Calu3 (cell line): ENCODE results near the gene RNASE4. TPM values are rescaled to one million over a fixed set of nuclear protein-coding genes. Genes with fewer than 3 reads are reported as not detected.

Experiments used
- BruUV-seq: library from RNA; stranded (reverse); fragments of 400-500 nt; replicated peaks from 2 replicates; lab custom pipeline; 2021; lab: Mats Ljungman, UMichigan
- CTCF ChIA-PET: fragments of 300-600 bp; sonication (Branson Sonifier 250); formaldehyde crosslinking; loops from one replicate; lab custom pipeline; 2022; ENCODE audit warnings: antibody characterized with exemption; lab: Charles Lee
- DNase-seq: peaks from one replicate; pipeline ENCODE4 v3.0.0; 2022
- H3K27ac Mint-ChIP-seq: one replicate; pipeline ENCODE4 v1.8.0; 2022; ENCODE audit warnings: mixed read lengths; ENCODE audit not compliant: unreplicated experiment
- H3K27me3 Mint-ChIP-seq: one replicate; pipeline ENCODE4 v1.8.0; 2022; ENCODE audit warnings: mixed read lengths; ENCODE audit not compliant: unreplicated experiment
- H3K36me3 Mint-ChIP-seq: one replicate; pipeline ENCODE4 v1.8.0; 2022; ENCODE audit warnings: mild to moderate bottlenecking, moderate library complexity, mixed read lengths; ENCODE audit not compliant: insufficient read depth, unreplicated experiment
- H3K4me1 Mint-ChIP-seq: one replicate; pipeline ENCODE4 v1.8.0; 2022; ENCODE audit warnings: mild to moderate bottlenecking, low read depth, mixed read lengths; ENCODE audit not compliant: unreplicated experiment
- H3K4me3 Mint-ChIP-seq: one replicate; pipeline ENCODE4 v1.8.0; 2022; ENCODE audit warnings: mild to moderate bottlenecking, low read depth, moderate library complexity, mixed read lengths; ENCODE audit not compliant: unreplicated experiment
- H3K9me3 Mint-ChIP-seq: one replicate; pipeline ENCODE4 v1.8.0; 2022; ENCODE audit warnings: low read depth, mixed read lengths; ENCODE audit not compliant: unreplicated experiment
- CTCF ChIP-seq: fragments of 200-600 bp; IDR thresholded peaks from one replicate; pipeline ENCODE4 v1.8.0; 2022; ENCODE audit warnings: antibody characterized with exemption; ENCODE audit not compliant: unreplicated experiment
- intact Hi-C: fragments of 100-400 bp; cut with micrococcal nuclease; formaldehyde crosslinking; loops from one replicate; pipeline ENCODE4 v1.10.0; 2022; ENCODE audit not compliant: unreplicated experiment
- total RNA-seq: library from RNA; stranded (reverse); gene quantifications from 2 replicates; pipeline ENCODE4 v1.2.3, GENCODE V29; 2022

The RNASE4 gene
- total RNA-seq, 1 experiment from 2014 or later, result 5.3 TPM

- CTCF ChIA-PET, result interaction anchor here (1.1 kb wide), 1 partner anchor 346 kb away, joined by 3 read pairs; no protein-coding TSS in a partner anchor
- no peak for DNase-seq
- no peak for TF ChIP-seq CTCF
- Mint-ChIP-seq H3K36me3 (peaks cover 5% of the 10 kb centered on the region), H3K27me3 (no peaks in the 10 kb centered on the region), H3K9me3 (no peaks in the 10 kb centered on the region), H3K27ac (peak within 1 kb of the TSS; percentile 33), H3K4me3 (peak within 1 kb of the TSS; percentile 40), H3K4me1 (peaks cover 27% of the 10 kb centered on the region)
- intact Hi-C loops, result no loop called here
- no TSS peak for BruUV-seq
Measured at GRCh38 chr14:20688167-20688839, 3.9 kb downstream of the RNASE4 start, which contains the start of gene ANG. Gene ANG, plus strand, starts transcription at chr14:20688764. Its CDS starts 4,801 bp downstream, at chr14:20693565.

- intact Hi-C loops, result loop anchor here (1.0 to 2.0 kb wide), 3 partner anchors 28 to 160 kb away; no protein-coding TSS in a partner anchor
- Mint-ChIP-seq H3K4me3 (no peak overlapping the region), H3K36me3 (peaks cover 2% of the 10 kb centered on the region), H3K27ac (no peak overlapping the region), H3K27me3 (no peaks in the 10 kb centered on the region), H3K9me3 (no peaks in the 10 kb centered on the region), H3K4me1 (peaks cover 18% of the 10 kb centered on the region)
- peak; percentile 48 for TF ChIP-seq CTCF
- BruUV-seq, result no TSS peak
- CTCF ChIA-PET, result interaction anchor here (0.6 to 1.8 kb wide), 11 partner anchors 9 to 166 kb away, joined by 3 to 17 read pairs (median 5); no protein-coding TSS in a partner anchor
- peak; percentile 54 for DNase-seq
Measured at GRCh38 chr14:20690848-20691640, 6.7 kb downstream of the RNASE4 start.

GRCh38 chr14:20692116-20692751 lies 7.9 kb downstream of the RNASE4 start:
- no peak overlapping the region for H3K4me3 Mint-ChIP-seq
- H3K27me3 Mint-ChIP-seq, result no peaks in the 10 kb centered on the region
- intact Hi-C loops, result no loop called here
- CTCF ChIA-PET, result no interaction called here
- no TSS peak for BruUV-seq
- DNase-seq, result no peak
- H3K27ac Mint-ChIP-seq, result no peak overlapping the region
- no peaks in the 10 kb centered on the region for H3K9me3 Mint-ChIP-seq
- no peak for TF ChIP-seq CTCF
- H3K4me1 Mint-ChIP-seq, result peaks cover 12% of the 10 kb centered on the region
- H3K36me3 Mint-ChIP-seq, result no peaks in the 10 kb centered on the region

- CTCF ChIA-PET, result interaction anchor here (0.6 to 2.9 kb wide), 4 partner anchors 153 to 274 kb away, joined by 3 to 19 read pairs (median 5); no protein-coding TSS in a partner anchor
- DNase-seq, result no peak
Measured at GRCh38 chr14:20696764-20697163, 12.4 kb downstream of the RNASE4 start.

More at GRCh38 chr14:20696764-20697163, 12.4 kb downstream of the RNASE4 start:
- BruUV-seq, result no TSS peak
- no peak for TF ChIP-seq CTCF
- H3K27ac Mint-ChIP-seq, result no peak overlapping the region
- H3K27me3 Mint-ChIP-seq, result no peaks in the 10 kb centered on the region
- no peaks in the 10 kb centered on the region for H3K9me3 Mint-ChIP-seq
- H3K4me3 Mint-ChIP-seq, result no peak overlapping the region
- H3K4me1 Mint-ChIP-seq, result peaks cover 9% of the 10 kb centered on the region
- H3K36me3 Mint-ChIP-seq, result no peaks in the 10 kb centered on the region
- intact Hi-C loops, result loop anchor here (1.0 to 5.0 kb wide), 3 partner anchors 66 to 276 kb away; no protein-coding TSS in a partner anchor
